ENCODE measurements around the gene CLCNKA.
"Not testable (repeated sequence)": the region's sequence is repeated elsewhere in the genome, so short reads cannot be mapped to it uniquely, and the experiment has no call there.

CLCNKA gene

GRCh38 chr1:16021681-16022080 is at the start of gene CLCNKA:
Gene CLCNKA, plus strand, starts transcription at chr1:16022036. Its CDS starts 584 bp downstream, at chr1:16022620.
- no peak for DNase-seq

- DNase-seq: no peak
Observed at GRCh38 chr1:15972409-15972808, 49.4 kb upstream of the CLCNKA start.

DNA sequence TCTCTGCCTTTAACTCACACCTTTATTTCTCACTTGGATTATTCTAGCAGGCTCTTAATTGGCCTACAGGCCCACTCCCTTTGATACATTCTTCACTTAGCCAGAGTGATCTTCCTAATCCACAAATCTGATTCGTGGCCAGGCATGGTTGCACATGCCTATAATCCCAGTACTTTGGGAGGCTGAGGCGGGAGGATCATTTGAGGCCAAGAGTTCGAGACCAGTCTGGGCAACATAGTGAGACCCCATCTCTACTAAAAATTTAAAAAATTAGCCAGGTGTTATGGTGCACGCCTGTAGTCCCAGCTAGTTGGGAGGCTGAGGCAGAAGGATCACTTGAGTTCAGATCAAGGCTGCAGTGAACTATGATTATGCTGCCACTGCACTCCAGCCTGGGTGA is 48.1 kb upstream of the CLCNKA start:
- no peak for DNase-seq

DNA sequence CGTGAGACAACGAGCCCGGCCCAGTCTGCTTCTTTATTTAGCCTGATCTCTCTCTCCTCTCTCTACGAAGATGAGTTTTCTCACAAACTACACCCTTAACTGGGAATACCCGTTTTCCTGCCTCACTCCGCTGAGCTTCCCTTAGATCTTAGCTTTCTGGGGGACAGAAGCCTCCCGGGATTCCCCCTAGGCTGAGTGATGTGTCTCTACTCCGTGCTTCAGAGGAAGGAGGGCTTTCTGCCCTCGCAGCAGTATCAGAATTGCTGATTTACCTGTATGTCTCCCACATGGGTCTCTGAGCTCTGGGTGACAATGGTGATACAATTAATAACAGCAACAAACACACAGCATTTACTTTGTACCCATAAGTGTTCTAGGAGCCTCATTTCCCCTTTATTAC is 47.0 kb upstream of the CLCNKA start:
- peak; percentile 34 for DNase-seq

GRCh38 chr1:15975358-15975804 is 46.5 kb upstream of the CLCNKA start:
- DNase-seq: peak; percentile 88

GRCh38 chr1:15975805-15976680 is 45.8 kb upstream of the CLCNKA start, which contains the start of gene ZBTB17:
Gene ZBTB17, minus strand, starts transcription at chr1:15976101. Its CDS starts 27,606 bp downstream, at chr1:15948495.
- DNase-seq: peak; percentile 99

GRCh38 chr1:15977947-15978346 is 43.9 kb upstream of the CLCNKA start:
- DNase-seq: not testable (repeated sequence)

DNA sequence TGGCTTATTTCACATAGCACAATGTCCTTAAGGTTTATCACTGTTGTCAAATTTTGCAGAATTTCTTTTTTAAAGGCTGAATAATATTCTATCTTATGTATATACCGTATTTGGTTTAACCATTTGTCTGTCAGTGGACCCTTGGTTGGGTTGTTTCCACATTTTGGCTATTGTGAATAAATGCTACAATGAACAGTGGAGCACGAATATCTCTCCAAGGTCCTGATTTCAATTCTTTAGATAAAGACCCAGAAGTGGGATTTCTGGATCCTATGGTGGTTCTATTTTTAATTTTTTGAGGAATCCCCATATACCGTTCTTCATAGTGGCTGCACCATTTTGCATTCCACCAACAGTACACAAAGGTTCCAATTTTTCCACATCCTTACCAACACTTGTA is 40.2 kb upstream of the CLCNKA start:
- no peak for DNase-seq

GRCh38 chr1:15983275-15983674 is 38.6 kb upstream of the CLCNKA start:
- DNase-seq: no peak

- peak; percentile 69 for DNase-seq
Observed at GRCh38 chr1:15985611-15986297, 36.1 kb upstream of the CLCNKA start.

DNA sequence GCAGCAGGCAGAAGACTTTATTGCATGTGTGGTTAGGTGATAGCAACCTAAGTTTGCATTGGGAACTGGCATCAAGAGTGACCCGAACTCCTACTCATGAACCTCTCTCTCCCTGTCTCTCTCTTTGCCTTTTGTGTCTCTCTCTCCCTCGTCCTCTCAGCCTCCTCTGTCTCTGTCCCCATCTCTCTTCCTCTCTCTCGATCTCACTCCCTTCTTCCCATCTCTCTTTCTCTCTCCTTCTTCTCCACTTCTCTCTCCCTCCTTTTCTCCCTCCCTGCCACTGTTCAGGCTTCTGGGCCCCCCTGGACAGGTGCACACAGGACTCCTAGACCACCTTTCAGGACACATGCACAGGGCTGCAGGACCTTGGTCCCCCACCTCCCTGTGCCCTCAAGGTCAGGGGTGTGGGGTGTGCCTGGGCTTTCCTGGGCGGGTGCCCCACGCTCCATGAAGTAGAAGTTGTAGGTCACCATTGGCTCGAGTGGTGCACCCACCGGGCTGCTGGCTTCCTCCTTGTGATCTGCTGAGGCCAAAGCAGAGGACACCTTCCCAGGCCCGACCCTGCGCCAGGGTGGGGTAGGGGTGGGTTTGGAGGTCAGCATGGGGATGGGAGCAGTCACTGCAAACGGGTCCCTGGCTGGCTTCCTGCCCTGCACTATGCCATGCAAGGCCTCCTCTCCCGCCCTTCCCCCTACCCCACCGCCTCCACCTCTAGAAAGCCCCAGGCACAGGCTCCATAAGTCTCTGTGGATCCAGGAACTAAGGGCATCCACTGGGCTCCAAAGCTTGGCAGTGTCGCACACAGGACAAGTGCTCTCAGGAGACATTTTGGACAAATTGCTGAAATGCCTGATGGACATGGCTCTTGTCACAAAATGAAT is 32.7 kb upstream of the CLCNKA start:
- DNase-seq: no peak

GRCh38 chr1:15989776-15990175 is 32.1 kb upstream of the CLCNKA start:
- DNase-seq: no peak

DNA sequence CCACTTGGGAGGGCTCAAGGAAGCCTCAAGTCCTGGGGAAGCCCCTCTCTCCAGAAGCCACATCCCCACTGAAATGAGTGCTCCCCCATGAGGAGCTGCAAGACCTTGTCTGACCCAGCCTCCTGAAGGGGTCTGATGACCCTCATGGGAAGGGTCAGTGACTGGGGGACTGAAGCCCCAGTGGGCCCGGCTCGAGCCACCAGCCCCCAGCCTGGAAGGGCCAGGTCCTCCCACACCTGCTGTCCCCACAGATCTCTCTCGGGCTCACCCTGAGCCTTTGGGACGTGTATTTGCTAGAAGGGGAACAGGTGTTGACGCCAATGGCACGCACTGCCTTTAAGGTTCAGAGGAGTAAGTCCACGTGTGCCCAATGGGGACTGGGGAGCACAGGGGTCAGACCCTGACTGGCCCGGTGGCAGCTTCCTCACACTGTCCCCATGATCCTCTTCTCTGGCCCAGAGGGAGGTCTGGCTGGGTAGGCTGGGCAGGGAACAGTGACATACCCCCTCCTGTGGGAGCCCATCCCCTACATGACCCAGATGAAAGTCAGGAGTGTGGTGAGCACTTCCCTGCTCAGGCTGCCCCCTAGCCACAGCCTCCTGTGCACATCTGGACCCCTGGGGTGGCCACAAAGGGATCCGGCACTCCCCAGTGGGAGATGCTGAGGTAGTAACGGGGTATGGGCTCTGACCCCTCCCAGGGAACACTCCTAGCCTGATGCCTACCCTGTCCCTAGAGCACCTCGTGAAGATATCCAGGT is 30.2 kb upstream of the CLCNKA start:
- no peak for DNase-seq

DNA sequence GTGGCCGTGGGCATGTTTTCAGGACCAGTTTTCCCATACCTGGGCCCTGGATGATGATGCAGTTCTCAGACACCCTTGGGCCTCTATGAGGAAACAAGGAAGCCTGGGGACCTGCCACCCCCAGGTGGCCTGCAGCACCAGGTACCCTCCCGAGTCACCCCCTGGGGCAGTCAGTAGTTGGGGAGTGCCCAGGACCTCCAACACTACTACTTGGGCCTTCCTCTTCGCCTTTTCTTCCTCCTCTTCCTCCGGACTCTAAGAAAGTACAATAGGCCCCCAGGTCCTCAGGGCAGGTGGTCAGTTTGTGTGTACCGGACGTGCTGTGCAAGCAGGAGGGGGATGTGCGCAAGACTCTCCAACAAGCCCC is 29.7 kb upstream of the CLCNKA start:
- no peak for DNase-seq

DNA sequence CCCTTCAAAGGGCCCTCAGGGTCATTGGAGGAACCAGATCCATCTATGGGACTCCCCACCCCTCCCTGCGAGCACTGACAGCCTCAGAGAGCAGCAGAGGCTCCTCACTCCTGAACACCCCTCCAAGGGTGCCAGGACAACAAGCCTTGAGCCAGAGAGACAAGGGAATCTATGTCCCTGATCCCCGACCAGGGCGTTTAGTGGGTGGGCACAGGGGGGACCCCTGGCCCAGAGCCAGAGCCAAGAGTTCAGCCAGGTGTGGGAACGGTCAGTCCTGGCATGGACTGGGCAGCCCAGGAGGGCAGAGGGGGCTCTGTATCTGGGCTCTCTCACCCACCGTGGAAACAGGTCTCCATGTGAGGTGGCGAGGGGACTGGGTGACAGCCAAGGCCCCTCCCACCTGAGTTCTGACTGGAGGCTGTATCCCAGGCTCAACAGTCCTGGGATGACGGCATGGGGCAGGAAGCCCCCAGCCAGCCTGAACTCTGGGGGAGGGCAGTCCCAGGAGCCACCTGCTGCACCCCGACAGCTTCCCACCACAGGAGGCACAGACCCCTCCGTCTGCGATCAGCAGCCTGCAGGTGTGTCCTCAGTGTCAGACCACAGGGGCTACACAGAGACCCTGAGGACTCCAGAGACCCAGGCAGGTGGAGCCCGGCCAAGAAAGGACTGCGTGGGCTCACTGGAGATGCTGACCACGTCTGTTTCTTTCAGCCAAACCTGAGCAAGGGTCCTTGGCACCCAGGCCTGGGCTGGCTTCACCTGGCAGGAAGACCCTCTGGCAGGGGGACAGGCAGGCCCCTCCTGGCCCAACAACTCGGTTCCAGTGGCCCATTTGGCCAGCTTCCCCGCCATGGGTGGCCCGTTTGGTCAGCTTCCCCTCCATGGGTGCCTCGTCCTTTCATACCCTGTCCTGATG is 29.0 kb upstream of the CLCNKA start:
- no peak for DNase-seq

DNA sequence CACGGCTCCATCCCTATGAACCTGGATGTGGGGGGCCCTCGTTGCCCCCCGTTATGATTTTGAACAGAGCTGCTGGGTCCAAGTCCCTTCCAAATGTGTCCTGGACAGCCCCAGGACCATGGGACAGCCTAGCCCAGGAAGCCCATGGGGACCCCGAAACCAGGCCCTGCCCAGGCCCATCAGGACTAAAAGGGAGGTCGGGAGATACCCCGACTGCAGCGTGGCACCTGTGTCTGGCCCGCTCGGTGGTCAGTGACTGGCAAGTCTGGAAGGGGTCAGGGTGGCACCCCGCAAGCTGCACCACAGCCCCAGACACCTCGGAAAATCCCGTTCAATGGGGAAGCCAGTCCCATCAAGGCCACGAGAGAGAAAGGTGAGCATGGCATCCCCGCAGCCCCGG is 28.2 kb upstream of the CLCNKA start:
- no peak for DNase-seq

- DNase-seq: no peak
Observed at GRCh38 chr1:15994081-15994480, 27.8 kb upstream of the CLCNKA start.

DNA sequence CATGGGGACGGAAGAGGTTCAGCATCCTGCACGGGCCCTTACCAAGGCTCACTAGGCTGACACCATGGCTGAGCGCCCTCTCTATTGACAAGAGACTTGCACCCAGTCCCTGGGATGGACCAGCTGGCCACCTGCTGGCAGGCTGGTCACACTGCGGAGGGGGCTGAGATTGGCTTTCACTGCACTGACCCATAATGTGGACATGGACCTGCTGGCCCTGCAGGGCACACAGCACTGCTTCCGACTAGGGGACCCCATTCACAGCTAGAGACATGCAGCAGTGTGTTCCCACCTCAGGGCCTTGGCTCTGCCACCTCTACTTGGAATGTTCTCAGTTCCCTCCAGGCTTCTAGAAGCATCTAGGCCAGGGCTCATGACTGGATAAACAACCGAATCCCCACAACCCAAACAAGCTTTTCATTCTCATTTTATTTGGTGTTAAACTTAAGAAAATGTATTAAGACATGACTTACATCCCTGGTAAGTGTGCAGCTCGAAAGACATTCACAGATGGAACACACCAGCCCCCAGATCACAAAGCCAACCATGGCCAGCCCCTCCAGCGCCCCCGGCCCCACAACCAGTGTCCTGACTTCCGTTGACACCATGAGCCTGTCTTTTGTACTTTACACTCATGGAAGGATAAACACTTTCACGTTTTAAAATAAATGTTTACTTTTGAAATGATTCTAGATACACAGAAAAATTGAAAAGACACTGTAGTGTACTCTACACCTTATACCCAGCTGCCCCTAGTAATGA is 27.1 kb upstream of the CLCNKA start:
- DNase-seq: peak; percentile 82

GRCh38 chr1:15997076-15997585 is 24.7 kb upstream of the CLCNKA start:
- no peak for DNase-seq

GRCh38 chr1:15997637-15998280 is 24.1 kb upstream of the CLCNKA start:
- DNase-seq: no peak
